Left cardiac atrium (tissue), 4 donors: ENCODE measurements around the gene CCDC89. TPM values are rescaled to one million over a fixed set of nuclear protein-coding genes. Genes with fewer than 3 reads are reported as not detected.

Experiments
- ATAC-seq, 2 donors: fragments of 200-7000 bp; cut with Tn5 transposase; one replicate each; pipeline ENCODE4 v1.9.1; 2020; ENCODE audit warnings: mild to moderate bottlenecking in 2 of 2, moderate library complexity in 2 of 2
- DNase-seq: peaks from one replicate; pipeline ENCODE4 v3.0.0-alpha.2; 2020
- intact Hi-C, 2 donors: fragments of 100-400 bp; cut with DNase I; formaldehyde crosslinking; loops; one replicate each; pipeline versions ENCODE4 v1.14.1 to v1.15.1; 2022 to 2023
- long read RNA-seq: library from polyadenylated mRNA; unstranded; transcript quantifications from one replicate; pipeline ENCODE4 v2.0.0, GENCODE V29; 2021
- total RNA-seq, 2 donors: library from RNA; stranded (reverse); fragmentation: NEBNext Ultra II Directional; extraction: Animal tissue kit (Norgen Biotek cat#: 25700); gene quantifications; one replicate each; pipeline ENCODE4 v1.2.1, GENCODE V29; 2021
- donor health status: DM: no; HTN: yes; CAD: no.
- donor health status: DM: no; HTN: yes; CAD: no; lungs with severe emphysema.
- donor health status: DM: yes; HTN: yes; CAD: no.
- donor health status: Dilated cardiomyopathy.

Gene CCDC89
- 1 to 10 TPM in 1 of 2 donors, under 1 TPM in 1; 0.39 to 1.0 TPM for total RNA-seq
- long read RNA-seq, partial matches to known transcripts, result 0 of 1 reads
- long read RNA-seq, other reads (novel, unspliced or antisense), result 0 of 1 reads

DNA sequence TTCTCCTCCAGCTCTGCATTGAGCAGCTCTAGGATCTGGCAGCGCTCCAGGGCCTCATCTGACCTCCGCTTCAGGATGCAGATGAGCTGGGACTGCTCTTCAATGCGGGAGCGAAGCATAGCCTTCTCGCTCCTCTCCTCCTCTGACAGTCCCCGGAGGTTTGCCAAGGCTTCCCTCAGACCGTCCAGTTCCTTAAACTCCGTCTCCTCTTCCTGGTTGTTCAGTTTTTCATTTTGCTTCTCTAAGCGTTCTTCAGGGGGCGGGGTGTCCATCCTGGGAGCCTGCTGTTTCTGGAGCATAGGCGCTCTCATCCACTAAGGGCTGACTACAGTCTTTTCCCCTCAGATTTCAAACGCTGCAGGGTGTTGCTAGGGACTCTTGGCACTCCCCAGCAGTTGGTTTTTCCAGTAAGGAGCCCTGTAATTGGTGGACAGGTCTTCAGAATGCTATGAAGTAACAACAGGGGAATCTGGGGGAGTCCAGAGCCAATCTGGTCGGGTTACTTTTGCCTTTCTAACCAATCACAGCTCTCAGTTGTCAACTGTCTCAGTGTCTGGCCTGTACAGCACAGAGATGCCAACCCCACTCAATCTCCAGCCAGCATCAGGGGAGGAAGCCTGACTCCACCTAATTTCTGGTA is at the start of gene CCDC89:
Gene CCDC89 (minus strand): TSS at position 376 of the 640 bp plus-strand sequence. CDS start 65 bp downstream, at position 311.
- ATAC-seq (peak; percentile 94 to 97), DNase-seq (peak; percentile 80)
- intact Hi-C loops, result no loop called here

- DNase-seq, result no peak
- ATAC-seq, result no peak
- intact Hi-C loops, result no loop called here
These were observed 47.0 kb upstream of the CCDC89 start for GRCh38 chr11:85732965-85733364.

DNA sequence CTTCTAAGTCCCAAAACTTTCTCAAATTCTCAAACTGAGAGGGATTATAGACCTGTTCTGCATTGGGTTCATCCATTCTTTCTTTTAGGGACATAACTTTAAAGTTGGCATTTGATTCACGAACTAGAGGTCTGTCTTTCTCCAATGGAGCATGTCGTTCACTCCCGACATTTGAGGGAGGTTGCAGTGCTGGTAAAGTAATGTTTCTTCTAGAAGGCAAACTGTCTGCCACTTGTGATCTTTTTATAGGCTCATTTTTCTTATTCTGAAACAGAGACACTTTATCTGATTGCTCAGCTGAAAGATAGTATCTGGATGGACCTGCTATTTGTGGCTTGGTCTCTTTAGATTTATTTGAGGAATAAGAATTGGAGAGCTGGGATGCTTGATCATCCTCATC is 40.4 kb upstream of the CCDC89 start:
- DNase-seq (no peak), ATAC-seq (no peak)
- intact Hi-C loops, result no loop called here

GRCh38 chr11:85725510-85726258 is 39.7 kb upstream of the CCDC89 start:
- DNase-seq, result no peak
- peak; percentile 27 to 79 for ATAC-seq
- intact Hi-C loops, result no loop called here

- intact Hi-C loops, result no loop called here
- ATAC-seq (peak; percentile 61 to 69), DNase-seq (no peak)
These were observed 38.9 kb upstream of the CCDC89 start for GRCh38 chr11:85724748-85725465.

- intact Hi-C loops, result no loop called here
- no peak for DNase-seq
- ATAC-seq, result no peak
These were observed 37.1 kb upstream of the CCDC89 start for GRCh38 chr11:85723088-85723487.

GRCh38 chr11:85721191-85721590 is 35.2 kb upstream of the CCDC89 start:
- intact Hi-C loops, result no loop called here
- no peak for ATAC-seq
- no peak for DNase-seq

GRCh38 chr11:85718991-85719807 is 33.2 kb upstream of the CCDC89 start:
- ATAC-seq (peak; percentile 84 to 99), DNase-seq (peak; percentile 64)
- intact Hi-C loops, result no loop called here

- DNase-seq (no peak), ATAC-seq (no peak)
- intact Hi-C loops, result no loop called here
These were observed 32.3 kb upstream of the CCDC89 start for GRCh38 chr11:85718126-85718943.

DNA sequence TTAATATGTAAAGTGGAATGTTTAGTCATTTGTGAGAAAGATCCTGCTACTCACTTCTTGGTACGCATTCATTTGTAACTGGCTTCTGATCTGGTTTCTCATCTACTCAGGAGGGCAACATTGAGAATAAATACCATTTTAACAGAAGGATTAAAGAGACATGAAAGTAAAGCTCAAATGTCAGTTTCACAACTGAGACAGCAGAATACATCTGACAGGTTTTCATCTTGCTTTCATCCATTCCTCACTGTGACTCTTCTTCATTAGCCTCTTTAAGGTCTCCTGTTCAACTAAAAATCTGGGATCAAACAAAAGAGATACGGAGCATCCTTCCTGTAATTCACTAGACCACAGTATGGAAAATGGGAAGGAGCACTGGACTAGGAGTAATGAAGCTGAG is 31.4 kb upstream of the CCDC89 start:
- no peak for DNase-seq
- ATAC-seq, result no peak
- intact Hi-C loops, result no loop called here

- ATAC-seq, result no peak
- intact Hi-C loops, result no loop called here
- no peak for DNase-seq
These were observed 27.0 kb upstream of the CCDC89 start for GRCh38 chr11:85712953-85713352.

DNA sequence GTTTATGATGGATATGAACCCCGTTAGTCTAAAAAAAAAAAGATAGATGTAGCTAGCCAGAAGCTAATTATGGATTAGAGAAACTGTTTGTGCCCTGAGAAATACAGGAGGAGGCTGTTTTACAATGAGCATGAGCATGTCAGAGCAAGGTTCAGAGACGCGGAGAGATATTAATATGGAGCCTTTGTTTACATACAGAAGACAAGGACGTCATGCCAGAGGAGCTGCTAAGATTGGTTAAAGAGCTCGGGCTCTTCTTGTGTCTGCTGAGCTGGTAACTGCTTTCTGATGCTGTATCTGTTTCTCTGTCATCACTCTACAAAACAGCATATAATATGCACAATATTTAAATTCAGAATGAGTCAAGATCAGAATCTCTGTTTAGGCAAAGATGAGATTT is 24.9 kb upstream of the CCDC89 start:
- DNase-seq (no peak), ATAC-seq (no peak)
- intact Hi-C loops, result no loop called here

GRCh38 chr11:85709941-85710702 is 24.1 kb upstream of the CCDC89 start:
- ATAC-seq, result no peak
- intact Hi-C loops, result no loop called here
- DNase-seq, result no peak

- ATAC-seq, result no peak
- DNase-seq, result no peak
- intact Hi-C loops, result no loop called here
These were observed 19.8 kb upstream of the CCDC89 start for GRCh38 chr11:85705800-85706199.

GRCh38 chr11:85704967-85705366 is 19.0 kb upstream of the CCDC89 start:
- intact Hi-C loops, result no loop called here
- DNase-seq (no peak), ATAC-seq (no peak)

DNA sequence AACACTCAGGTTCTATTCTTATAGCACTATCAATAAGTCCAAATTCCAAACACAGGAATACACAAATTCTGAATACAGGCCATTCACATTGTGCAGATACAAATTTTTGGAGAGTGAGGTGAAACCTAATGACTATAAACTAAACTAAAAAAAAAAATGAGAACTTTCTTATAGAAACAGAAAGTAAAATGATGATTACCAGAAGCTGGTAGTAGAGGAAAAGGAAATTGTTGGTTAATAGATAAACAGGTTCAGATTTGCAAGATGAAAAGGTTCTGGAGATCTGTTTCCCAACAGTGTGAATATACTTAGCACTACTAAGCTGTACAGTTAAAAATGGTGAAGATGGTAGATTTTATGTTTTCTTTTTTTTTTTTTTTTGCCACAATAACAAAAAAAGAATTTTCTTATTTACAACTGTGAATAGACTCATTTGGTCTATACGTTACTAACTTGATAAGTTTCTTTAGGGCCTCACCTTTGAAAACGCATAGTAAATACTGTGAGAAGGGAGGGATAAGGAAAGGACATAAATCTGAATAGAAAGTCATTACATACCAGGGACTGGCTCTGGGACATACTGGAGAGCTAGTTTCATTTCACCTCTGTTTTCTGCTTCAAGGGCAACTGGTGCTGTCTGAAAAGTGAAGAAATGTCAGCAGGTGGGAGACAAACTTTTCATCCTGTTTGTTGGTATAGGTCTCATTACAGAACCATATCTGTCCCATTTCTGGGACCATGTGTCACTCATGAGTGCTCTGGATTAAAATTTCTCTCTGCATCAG is 14.2 kb upstream of the CCDC89 start:
- ATAC-seq (no peak), DNase-seq (no peak)
- intact Hi-C loops, result loop anchor here (5.0 to 10.0 kb wide), 2 partner anchors 122 to 125 kb away; no protein-coding TSS in a partner anchor

DNA sequence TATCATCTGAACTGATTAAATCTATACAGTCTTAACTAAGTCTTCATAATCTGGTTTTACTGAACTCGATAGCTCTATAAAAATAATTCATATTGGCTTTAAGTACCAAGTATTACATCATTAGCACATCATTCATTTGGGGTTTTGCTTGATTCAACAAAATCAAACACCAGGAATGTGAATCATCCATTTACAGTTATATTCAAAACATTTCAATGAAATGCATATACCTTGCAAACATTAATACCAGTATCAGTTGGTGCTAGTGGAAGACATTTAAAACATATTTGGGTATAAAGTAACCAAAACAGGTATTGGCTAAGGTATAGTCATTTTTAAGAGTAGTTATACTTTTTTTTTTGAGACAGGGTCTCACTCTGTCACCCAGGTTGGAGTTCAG is 12.2 kb upstream of the CCDC89 start:
- intact Hi-C loops, result loop anchor here (5.0 to 10.0 kb wide), 2 partner anchors 124 to 127 kb away; no protein-coding TSS in a partner anchor
- DNase-seq (no peak), ATAC-seq (no peak)
